ENCODE measurements around the gene GNG14. TPM values are rescaled to one million over a fixed set of nuclear protein-coding genes. Genes with fewer than 3 reads are reported as not detected.

Gene GNG14
- total RNA-seq, 1 donor: not detected

Small RNA genes within 50 kb of the gene (small RNA-seq; reads per million reads assigned to genes)
- gene SNORD41: 30.3 reads per million, percentile 96 among the genes with 10 or more reads in this experiment

Other genes with a start within 250 kb of the GNG14 start
- 0.65 and 2.9 TPM in 2 replicates for gene ZNF443, start 247.0 kb upstream of the GNG14 start, total RNA-seq (ENCODE audit: low replicate concordance)
- 1.4 and 3.8 TPM in 2 replicates for gene ZNF709, start 203.2 kb upstream of the GNG14 start, total RNA-seq (ENCODE audit: low replicate concordance)
- gene ZNF564, start 136.5 kb upstream of the GNG14 start, total RNA-seq (ENCODE audit: low replicate concordance): 7.0 and 13.2 TPM in 2 replicates
- 7.4 and 8.7 TPM in 2 replicates for gene ZNF490, start 77.2 kb upstream of the GNG14 start, total RNA-seq (ENCODE audit: low replicate concordance)
- gene ZNF791, start 77.1 kb upstream of the GNG14 start, total RNA-seq (ENCODE audit: low replicate concordance): 15.8 and 16.1 TPM in 2 replicates
- gene MAN2B1, start 21.3 kb upstream of the GNG14 start, total RNA-seq (ENCODE audit: low replicate concordance): 16.8 and 38.2 TPM in 2 replicates
- 6.8 and 15.9 TPM in 2 replicates for gene WDR83, start 21.2 kb upstream of the GNG14 start, total RNA-seq (ENCODE audit: low replicate concordance)
- 38.3 and 46.2 TPM in 2 replicates for gene DHPS, start 6.1 kb upstream of the GNG14 start, total RNA-seq (ENCODE audit: low replicate concordance)
- 7.2 and 8.9 TPM in 2 replicates for gene FBXW9, start 8.6 kb downstream of the GNG14 start, total RNA-seq (ENCODE audit: low replicate concordance)
- gene TNPO2, start 35.9 kb downstream of the GNG14 start, total RNA-seq (ENCODE audit: low replicate concordance): 39.4 and 57.3 TPM in 2 replicates
- 145 and 172 TPM in 2 replicates for gene TRIR, start 46.7 kb downstream of the GNG14 start, total RNA-seq (ENCODE audit: low replicate concordance)
- gene GET3, start 49.5 kb downstream of the GNG14 start, total RNA-seq (ENCODE audit: low replicate concordance): 61.2 and 84.5 TPM in 2 replicates
- gene BEST2, start 63.8 kb downstream of the GNG14 start, total RNA-seq (ENCODE audit: low replicate concordance): not detected in 2 replicates
- 15.5 and 31.2 TPM in 2 replicates for gene HOOK2, start 87.6 kb downstream of the GNG14 start, total RNA-seq (ENCODE audit: low replicate concordance)
- 87.9 and 263 TPM in 2 replicates for gene JUNB, start 103.5 kb downstream of the GNG14 start, total RNA-seq (ENCODE audit: low replicate concordance)
- gene PRDX2, start 113.8 kb downstream of the GNG14 start, total RNA-seq (ENCODE audit: low replicate concordance): 66.7 and 163 TPM in 2 replicates
- not detected in 2 replicates for gene THSD8, start 114.1 kb downstream of the GNG14 start, total RNA-seq (ENCODE audit: low replicate concordance)
- 12.8 and 37.4 TPM in 2 replicates for gene RNASEH2A, start 118.6 kb downstream of the GNG14 start, total RNA-seq (ENCODE audit: low replicate concordance)
- gene RTBDN, start 146.6 kb downstream of the GNG14 start, total RNA-seq (ENCODE audit: low replicate concordance): not detected in 2 replicates
- gene MAST1, start 150.5 kb downstream of the GNG14 start, total RNA-seq (ENCODE audit: low replicate concordance): under 0.01 and 1.1 TPM in 2 replicates
- 22.7 and 23.4 TPM in 2 replicates for gene DNASE2, start 193.5 kb downstream of the GNG14 start, total RNA-seq (ENCODE audit: low replicate concordance)
- gene KLF1, start 199.2 kb downstream of the GNG14 start, total RNA-seq (ENCODE audit: low replicate concordance): not detected in 2 replicates
- 20.5 and 24.4 TPM in 2 replicates for gene GCDH, start 203.2 kb downstream of the GNG14 start, total RNA-seq (ENCODE audit: low replicate concordance)
- 0.54 TPM in 1 of 2 replicates, not detected in the other for gene SYCE2, start 231.3 kb downstream of the GNG14 start, total RNA-seq (ENCODE audit: low replicate concordance)
- gene FARSA, start 245.7 kb downstream of the GNG14 start, total RNA-seq (ENCODE audit: low replicate concordance): 39.1 and 44.3 TPM in 2 replicates